HG02610 (cell line): Measurements from ENCODE around the gene FBXO17.
"Not testable (repeated sequence)": the region's sequence is repeated elsewhere in the genome, so short reads cannot be mapped to it uniquely, and the experiment has no call there.

Source experiments
- ATAC-seq: cut with Tn5 transposase; IDR thresholded peaks from one replicate; pipeline ENCODE4 v1.9.1; 2021; ENCODE audit warnings: mild to moderate bottlenecking, moderate library complexity; ENCODE audit not compliant: unreplicated experiment

Gene FBXO17, protein sequence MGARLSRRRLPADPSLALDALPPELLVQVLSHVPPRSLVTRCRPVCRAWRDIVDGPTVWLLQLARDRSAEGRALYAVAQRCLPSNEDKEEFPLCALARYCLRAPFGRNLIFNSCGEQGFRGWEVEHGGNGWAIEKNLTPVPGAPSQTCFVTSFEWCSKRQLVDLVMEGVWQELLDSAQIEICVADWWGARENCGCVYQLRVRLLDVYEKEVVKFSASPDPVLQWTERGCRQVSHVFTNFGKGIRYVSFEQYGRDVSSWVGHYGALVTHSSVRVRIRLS

GRCh38 chr19:38975214-38975860 lies at the start of gene FBXO17:
TSS of gene FBXO17 (minus strand) at chr19:38975742. CDS start at chr19:38950319, 25,423 bp downstream.
- no peak for ATAC-seq

DNA sequence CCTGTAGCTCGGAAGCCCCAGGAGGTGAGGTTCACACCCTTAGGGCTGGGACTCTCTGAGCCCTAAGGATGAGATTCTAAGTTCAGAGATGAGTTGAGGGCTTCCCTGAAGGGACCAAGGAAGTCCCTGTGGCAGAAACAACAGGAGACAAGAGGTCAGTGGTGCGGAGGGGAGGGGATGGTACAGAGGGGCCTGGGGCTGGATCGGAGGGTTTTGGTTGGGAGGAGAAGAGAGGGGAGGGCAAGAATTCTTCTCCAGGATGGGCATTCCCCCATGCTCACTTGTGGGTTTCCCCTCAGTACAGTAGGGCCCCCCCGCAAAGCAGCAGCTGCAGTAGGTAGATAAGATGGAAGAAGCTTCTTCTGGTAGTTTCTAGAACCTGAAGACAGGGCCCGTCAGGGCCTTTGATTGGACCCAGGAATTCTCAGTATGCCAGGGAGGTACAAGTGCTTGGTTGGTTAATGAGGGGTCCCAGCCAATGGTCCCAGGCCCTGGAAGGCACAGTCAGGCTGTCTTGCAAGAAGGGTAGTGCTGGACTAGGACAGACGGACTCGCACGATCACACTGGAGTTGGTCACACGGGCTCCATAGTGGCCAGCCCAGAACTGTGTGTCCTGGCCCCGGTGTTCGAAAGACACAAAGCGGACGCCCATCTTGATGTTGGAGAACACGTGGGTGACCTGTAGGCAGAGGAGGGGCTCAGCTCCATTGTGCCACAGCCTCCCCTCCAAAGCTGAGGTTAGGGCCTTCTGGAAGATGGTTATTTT lies 49.5 kb upstream of the FBXO17 start:
- no peak for ATAC-seq

DNA sequence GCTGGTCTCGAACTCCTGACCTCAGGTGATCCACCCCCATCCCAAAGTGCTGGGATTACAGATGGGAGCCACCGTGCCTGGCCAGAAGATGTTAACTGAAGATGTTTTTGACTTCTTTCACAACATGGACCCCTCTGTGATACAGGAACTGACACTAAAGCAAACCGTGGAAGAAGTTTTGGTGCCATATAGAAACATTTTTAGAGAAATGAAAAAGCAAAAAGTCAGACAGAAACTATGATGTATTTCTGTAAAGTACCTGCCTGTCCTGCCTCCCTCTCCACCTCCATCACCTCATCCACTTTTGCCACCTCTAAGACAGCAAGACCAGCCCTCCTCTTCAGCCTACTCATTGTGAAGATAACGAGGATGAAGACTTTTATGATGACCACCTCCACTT lies 45.5 kb upstream of the FBXO17 start:
- ATAC-seq = peak; percentile 51

DNA sequence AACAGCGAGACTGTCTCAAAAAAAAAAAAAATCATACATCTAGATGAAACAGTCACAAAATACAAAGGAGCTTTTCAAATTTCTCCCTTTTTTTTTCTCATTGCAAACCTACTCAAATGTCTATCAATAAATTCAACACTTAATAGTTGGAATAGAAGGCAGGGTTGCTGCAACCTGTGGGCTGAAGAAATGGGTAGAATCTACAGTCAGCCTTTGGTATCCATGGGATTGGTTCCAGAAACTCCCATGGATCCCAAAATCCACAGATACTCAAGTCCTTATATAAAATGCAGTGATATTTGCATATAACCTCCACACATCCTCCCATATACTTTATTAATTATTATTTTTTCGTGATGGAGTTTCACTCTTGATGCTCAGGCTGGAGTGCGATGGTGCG lies 42.1 kb upstream of the FBXO17 start:
- ATAC-seq = no peak

DNA sequence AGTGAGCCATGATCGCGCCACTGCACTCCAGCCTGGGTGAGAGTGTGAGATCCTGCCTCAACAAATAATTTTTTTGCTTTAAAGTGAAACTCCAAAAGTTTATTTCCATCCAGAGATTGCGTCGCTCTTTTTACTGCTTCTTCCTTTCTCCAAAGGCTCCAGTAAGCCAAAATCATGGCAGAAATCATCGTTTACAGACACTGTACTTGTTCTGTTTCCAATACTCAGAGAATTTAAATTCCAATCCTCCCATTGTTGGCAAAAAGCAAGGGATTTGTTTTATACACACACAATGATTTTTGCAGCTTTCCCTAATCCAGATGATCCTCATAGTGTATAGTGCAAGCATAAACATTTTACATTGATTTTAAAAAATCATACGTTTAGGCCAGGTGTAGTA lies 41.5 kb upstream of the FBXO17 start:
- ATAC-seq = no peak

GRCh38 chr19:39014037-39014436 lies 38.5 kb upstream of the FBXO17 start:
- ATAC-seq = no peak

- ATAC-seq = no peak
These were observed 33.5 kb upstream of the FBXO17 start for GRCh38 chr19:39009001-39009400.

- ATAC-seq = no peak
These were observed 32.6 kb upstream of the FBXO17 start for GRCh38 chr19:39008137-39008536.

- no peak for ATAC-seq
These were observed 31.6 kb upstream of the FBXO17 start for GRCh38 chr19:39007096-39007495.

GRCh38 chr19:39004403-39004802 lies 28.9 kb upstream of the FBXO17 start:
- ATAC-seq = no peak

DNA sequence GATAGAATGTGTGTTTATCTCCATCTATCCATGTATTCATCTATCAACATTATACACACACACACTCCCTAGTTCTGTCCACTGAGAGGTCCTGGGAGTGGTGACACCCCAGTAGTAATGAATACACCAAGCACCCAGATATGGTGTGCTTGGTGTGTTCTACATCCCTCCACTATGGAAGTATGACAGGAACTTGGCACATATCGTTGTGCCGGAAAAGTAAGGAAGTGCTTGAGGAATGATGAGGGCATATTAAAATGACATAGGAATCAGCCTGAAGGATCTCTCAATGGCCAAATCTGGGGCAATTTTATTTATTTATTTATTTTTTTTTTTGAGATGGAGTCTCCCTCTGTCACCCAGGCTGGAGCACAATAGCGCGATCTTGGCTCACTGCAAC lies 28.3 kb upstream of the FBXO17 start:
- ATAC-seq = no peak

DNA sequence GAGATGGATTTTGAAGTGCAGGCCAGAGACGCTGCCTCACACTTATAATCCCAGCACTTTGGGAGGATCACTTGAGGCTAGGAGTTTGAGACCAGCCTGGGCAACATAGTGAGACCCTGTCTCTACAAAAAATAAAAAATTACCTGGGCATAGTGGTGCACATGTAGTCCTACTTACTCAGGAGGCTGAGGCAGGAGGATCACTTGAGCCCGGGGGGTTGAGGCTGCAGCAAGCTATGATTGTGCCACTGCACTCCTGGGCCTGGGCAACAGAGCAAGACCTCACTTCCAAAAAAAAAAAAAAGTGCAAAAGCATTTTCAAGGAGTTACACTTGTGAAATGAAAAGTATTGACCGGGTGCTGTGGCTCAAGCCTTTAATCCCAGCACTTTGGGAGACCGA lies 27.6 kb upstream of the FBXO17 start:
- no peak for ATAC-seq

GRCh38 chr19:39001041-39001440 lies 25.5 kb upstream of the FBXO17 start:
- ATAC-seq = no peak

- ATAC-seq = not testable (repeated sequence)
These were observed 22.0 kb upstream of the FBXO17 start for GRCh38 chr19:38997576-38997975.

GRCh38 chr19:38993271-38993670 lies 17.7 kb upstream of the FBXO17 start:
- no peak for ATAC-seq

DNA sequence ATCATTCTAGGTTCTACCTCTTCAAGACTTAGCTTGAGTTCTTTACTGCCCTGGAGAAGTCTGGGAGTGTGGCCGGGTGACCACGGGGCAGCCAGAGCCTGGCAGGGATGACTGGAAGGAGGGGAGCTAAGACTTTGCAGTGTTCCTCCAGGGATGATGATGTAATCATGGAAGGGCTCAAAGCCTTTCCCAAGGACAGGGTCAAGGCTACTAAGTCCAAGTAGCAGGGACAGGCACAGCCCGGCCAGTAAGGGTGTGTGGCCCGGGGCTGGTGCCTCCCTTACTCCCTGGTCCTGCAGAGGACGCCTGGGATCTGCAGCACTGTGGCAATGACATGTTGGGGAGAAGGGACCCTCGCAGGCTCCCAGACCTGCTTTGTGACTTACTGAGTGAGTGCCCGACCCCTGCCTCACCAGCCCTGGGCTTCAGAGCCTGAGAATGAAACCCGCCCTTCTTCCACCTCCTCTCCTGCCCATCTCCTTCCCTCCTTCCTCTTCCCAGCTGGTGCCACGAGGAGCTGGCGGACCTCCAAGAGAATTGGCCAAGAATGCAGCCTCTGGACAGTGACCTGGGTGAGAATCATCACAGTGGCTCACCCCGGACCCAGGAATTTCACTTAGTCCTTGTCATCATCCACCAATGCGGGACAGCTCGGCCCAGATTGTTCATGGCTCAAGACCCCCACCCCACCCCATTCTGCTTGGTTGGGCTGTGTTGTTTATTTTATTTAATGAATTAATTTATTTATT lies 15.6 kb upstream of the FBXO17 start:
- no peak for ATAC-seq

- ATAC-seq = not testable (repeated sequence)
These were observed 14.1 kb upstream of the FBXO17 start for GRCh38 chr19:38989614-38990013.

- ATAC-seq = no peak
These were observed 13.6 kb upstream of the FBXO17 start for GRCh38 chr19:38989066-38989605.

- not testable (repeated sequence) for ATAC-seq
These were observed 13.1 kb upstream of the FBXO17 start for GRCh38 chr19:38988627-38989026.

DNA sequence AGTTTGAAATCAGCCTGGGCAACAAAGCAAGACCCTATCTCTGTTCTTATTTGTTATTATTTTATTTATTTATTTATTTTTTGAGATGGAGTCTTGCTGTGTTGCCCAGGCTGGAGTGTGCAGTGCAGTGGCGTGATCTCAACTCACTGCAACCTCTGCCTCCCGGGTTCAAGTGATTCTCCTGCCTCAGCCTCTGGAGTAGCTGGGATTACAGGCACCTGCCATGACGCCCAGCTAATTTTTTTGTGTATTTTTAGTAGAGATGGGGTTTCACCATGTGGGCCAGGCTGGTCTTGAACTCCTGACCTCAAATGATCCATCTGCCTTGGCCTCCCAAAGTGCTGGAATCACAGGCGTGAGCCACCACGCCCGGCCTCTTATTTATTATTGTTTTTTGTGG lies 12.2 kb upstream of the FBXO17 start:
- ATAC-seq = not testable (repeated sequence)

- no peak for ATAC-seq
These were observed 9.7 kb upstream of the FBXO17 start for GRCh38 chr19:38985262-38985661.
